PC-3 (cell line): ENCODE data around the gene TRIM65. TPM values are rescaled to one million over a fixed set of nuclear protein-coding genes. Genes with fewer than 3 reads are reported as not detected.
"Not testable (repeated sequence)": the region's sequence is repeated elsewhere in the genome, so short reads cannot be mapped to it uniquely, and the experiment has no call there.

Source experiments
- ATAC-seq: fragments of 200-7000 bp; cut with Tn5 transposase; 2 replicates; pipeline ENCODE4 v1.9.1; 2020; ENCODE audit warnings: mild to moderate bottlenecking, moderate library complexity
- BruUV-seq: library from RNA; stranded (reverse); fragments of 400-500 nt; replicated peaks from 2 replicates; lab custom pipeline; 2021; lab: Mats Ljungman, UMichigan
- CTCF ChIA-PET: fragments of 300-600 bp; sonication (Branson Sonifier 250); formaldehyde crosslinking; loops from one replicate; lab custom pipeline; 2022; ENCODE audit warnings: antibody characterized with exemption; lab: Charles Lee
- POLR2A ChIA-PET: fragments of 300-600 bp; sonication (Branson Sonifier 250); formaldehyde crosslinking; loops from one replicate; lab custom pipeline; 2022; ENCODE audit warnings: antibody characterized with exemption; ENCODE audit not compliant: unreplicated experiment; lab: Charles Lee
- DNase-seq: peaks from one replicate; pipeline ENCODE4 v3.0.0-alpha.2; 2015
- H2AFZ ChIP-seq: fragments of 300-600 bp; sonication (generic); 2 replicates; pipeline ENCODE4 v1.6.0; 2016; ENCODE audit warnings: antibody characterized with exemption, low read length
- H3F3A ChIP-seq: fragments of 300-600 bp; sonication (generic); one replicate; pipeline ENCODE4 v1.6.0; 2017; ENCODE audit warnings: antibody characterized with exemption, low read length, control low read depth, mild to moderate bottlenecking; ENCODE audit not compliant: unreplicated experiment
- H3K27ac ChIP-seq: fragments of 300-600 bp; sonication (generic); 2 replicates; pipeline ENCODE4 v1.5.1; 2016; ENCODE audit warnings: mild to moderate bottlenecking, low read length
- H3K27me3 ChIP-seq: fragments of 300-600 bp; sonication (generic); 2 replicates; pipeline ENCODE4 v1.6.1; 2016; ENCODE audit warnings: low read length, mixed read lengths
- H3K36me3 ChIP-seq: fragments of 300-600 bp; sonication (generic); 2 replicates; pipeline ENCODE4 v1.6.1; 2016; ENCODE audit warnings: low read depth, mixed run types, low read length, mixed read lengths
- H3K4me1 ChIP-seq: fragments of 300-600 bp; sonication (generic); 2 replicates; pipeline ENCODE4 v1.5.1; 2016; ENCODE audit warnings: low read length; ENCODE audit not compliant: insufficient read depth
- H3K4me2 ChIP-seq: fragments of 300-600 bp; sonication (generic); 2 replicates; pipeline ENCODE4 v1.6.0; 2016; ENCODE audit warnings: low read length
- H3K4me3 ChIP-seq: fragments of 300-600 bp; sonication (generic); 2 replicates; pipeline ENCODE4 v1.5.1; 2016; ENCODE audit warnings: mild to moderate bottlenecking, low read length, mixed read lengths
- H3K79me2 ChIP-seq: fragments of 300-600 bp; sonication (generic); 2 replicates; pipeline ENCODE4 v1.6.1; 2017; ENCODE audit warnings: low read length, mixed read lengths
- H3K9ac ChIP-seq: fragments of 300-600 bp; sonication (generic); 2 replicates; pipeline ENCODE4 v1.6.0; 2016; ENCODE audit warnings: mild to moderate bottlenecking, low read length
- H3K9me2 ChIP-seq: fragments of 300-600 bp; sonication (generic); replicated peaks from 2 replicates; pipeline ENCODE4 v1.6.1; 2016; ENCODE audit warnings: mixed run types, low read length, mixed read lengths
- H3K9me3 ChIP-seq: fragments of 300-600 bp; sonication (generic); 2 replicates; pipeline ENCODE4 v1.6.1; 2016; ENCODE audit warnings: low read length, mixed read lengths
- H4K20me1 ChIP-seq: fragments of 300-600 bp; sonication (generic); 2 replicates; pipeline ENCODE4 v1.6.1; 2016; ENCODE audit warnings: low read length, mixed read lengths
- CTCF ChIP-seq: fragments of 300-600 bp; sonication (generic); conservative IDR thresholded peaks from 2 replicates; pipeline ENCODE4 v1.5.1; 2017; ENCODE audit warnings: antibody characterized with exemption, low read depth, mild to moderate bottlenecking, low read length
- EZH2 ChIP-seq: fragments of 300-600 bp; sonication (generic); IDR thresholded peaks from one replicate; pipeline ENCODE4 v1.6.1; 2017; ENCODE audit warnings: antibody characterized with exemption, mild to moderate bottlenecking, low read length; ENCODE audit not compliant: unreplicated experiment
- EZH2phosphoT487 ChIP-seq: fragments of 300-600 bp; sonication (generic); IDR thresholded peaks from 2 replicates; pipeline ENCODE4 v1.6.1; 2018; ENCODE audit warnings: mild to moderate bottlenecking, antibody characterized with exemption, low read length, borderline replicate concordance
- intact Hi-C: fragments of 100-400 bp; cut with micrococcal nuclease; formaldehyde crosslinking; loops from 2 replicates; pipeline ENCODE4 v1.9.0; 2023
- total RNA-seq: library from RNA; depleted of rRNA; stranded (reverse); fragments of >200 nt; gene quantifications from 2 replicates; pipeline ENCODE4 v1.2.3, GENCODE V29; 2014

TRIM65 gene
- total RNA-seq, 1 experiment from 2014 or later, result 32.3 TPM

GRCh38 chr17:75865404-75866188 is 31.2 kb downstream of the TRIM65 start:
- CTCF ChIA-PET, H3K27me3 ChIP-seq, DNase-seq, H3K9ac ChIP-seq, BruUV-seq, H3K4me2 ChIP-seq, H3K27ac ChIP-seq, POLR2A ChIA-PET, H2AFZ ChIP-seq, H3K4me3 ChIP-seq, H4K20me1 ChIP-seq, H3K79me2 ChIP-seq, H3K36me3 ChIP-seq, intact Hi-C loops, H3K4me1 ChIP-seq, H3K9me2 ChIP-seq, ATAC-seq, H3K9me3 ChIP-seq, H3F3A ChIP-seq: not testable (repeated sequence)

- ATAC-seq, H3K9me3 ChIP-seq, H2AFZ ChIP-seq, H3K4me1 ChIP-seq, H3K27ac ChIP-seq, H3K36me3 ChIP-seq, H3F3A ChIP-seq, intact Hi-C loops, H4K20me1 ChIP-seq, H3K9me2 ChIP-seq, H3K4me2 ChIP-seq, DNase-seq, H3K9ac ChIP-seq, CTCF ChIA-PET, BruUV-seq, H3K27me3 ChIP-seq, H3K4me3 ChIP-seq, H3K79me2 ChIP-seq: not testable (repeated sequence)
- POLR2A ChIA-PET, result interaction anchor here (0.6 kb wide), 2 partner anchors 154 to 529 kb away, joined by 5 to 6 read pairs; no protein-coding TSS in a partner anchor
Observed at GRCh38 chr17:75864887-75865286, 31.9 kb downstream of the TRIM65 start.

GRCh38 chr17:75864448-75864871 is 32.3 kb downstream of the TRIM65 start:
- no peaks in the 10 kb centered on the region for H3K79me2 ChIP-seq
- H3K9ac ChIP-seq, result no peak overlapping the region
- H2AFZ ChIP-seq, result no peak overlapping the region
- ATAC-seq (no peak), DNase-seq (no peak)
- no TSS peak for BruUV-seq
- CTCF ChIA-PET, result no interaction called here
- no peak overlapping the region for H3K4me3 ChIP-seq
- H3K9me3 ChIP-seq, result no peaks in the 10 kb centered on the region
- intact Hi-C loops, result no loop called here
- H3K4me1 ChIP-seq, result peaks cover 2% of the 10 kb centered on the region; the same call in 1 of the 2 replicates
- no peaks in the 10 kb centered on the region for H3K27me3 ChIP-seq
- POLR2A ChIA-PET, result interaction anchor here (0.6 kb wide), 2 partner anchors 154 to 530 kb away, joined by 5 to 6 read pairs; no protein-coding TSS in a partner anchor
- no peak overlapping the region for H3K27ac ChIP-seq
- H3K36me3 ChIP-seq, result no peaks in the 10 kb centered on the region
- H3F3A ChIP-seq, result no peaks in the 10 kb centered on the region
- H3K4me2 ChIP-seq, result no peak overlapping the region
- TF ChIP-seq CTCF (no peak), EZH2phosphoT487 (no peak), EZH2 (no peak)
- H4K20me1 ChIP-seq, result no peaks in the 10 kb centered on the region
- no peaks in the 10 kb centered on the region for H3K9me2 ChIP-seq
